Endodermal cell (in vitro differentiated cells): Measurements from ENCODE around the gene TPST1. TPM values are rescaled to one million over a fixed set of nuclear protein-coding genes. Genes with fewer than 3 reads are reported as not detected.

Experiments
- DNase-seq: peaks from one replicate; pipeline ENCODE4 v3.0.0-alpha.2; 2017
- H3K27ac ChIP-seq: 2 replicates; pipeline ENCODE4 v1.5.1; 2013; ENCODE audit warnings: mild to moderate bottlenecking, low read depth, low read length, moderate library complexity
- H3K27me3 ChIP-seq: 2 replicates; pipeline ENCODE4 v1.6.1; 2013; ENCODE audit warnings: mild to moderate bottlenecking, low read length, moderate library complexity; ENCODE audit not compliant: insufficient read depth, control insufficient read depth, poor library complexity, severe bottlenecking
- H3K36me3 ChIP-seq: 2 replicates; pipeline ENCODE4 v1.7.0; 2013; ENCODE audit warnings: mild to moderate bottlenecking, low read length, moderate library complexity; ENCODE audit not compliant: control insufficient read depth, insufficient read depth
- H3K4me1 ChIP-seq: one replicate; pipeline ENCODE4 v1.7.0; 2013; ENCODE audit warnings: low read length; ENCODE audit not compliant: control insufficient read depth, insufficient read depth
- H3K4me3 ChIP-seq: 2 replicates; pipeline ENCODE4 v1.5.1; 2013; ENCODE audit warnings: mild to moderate bottlenecking, low read length, moderate library complexity
- H3K9ac ChIP-seq: 2 replicates; pipeline ENCODE4 v1.6.1; 2013; ENCODE audit warnings: mild to moderate bottlenecking, low read length, moderate library complexity; ENCODE audit not compliant: poor library complexity, severe bottlenecking; ENCODE audit errors: extremely low read depth
- H3K9me3 ChIP-seq: 2 replicates; pipeline ENCODE4 v1.6.1; 2013; ENCODE audit warnings: mild to moderate bottlenecking, low read length, moderate library complexity; ENCODE audit not compliant: control insufficient read depth
- H3K27ac Mint-ChIP-seq: 2 replicates; pipeline ENCODE4 v1.8.0; 2020; ENCODE audit warnings: mixed read lengths
- H3K27me3 Mint-ChIP-seq: 2 replicates; pipeline ENCODE4 v1.8.0; 2021; ENCODE audit warnings: mild to moderate bottlenecking, mixed read lengths; ENCODE audit not compliant: insufficient read depth
- H3K36me3 Mint-ChIP-seq: 2 replicates; pipeline ENCODE4 v1.8.0; 2020; ENCODE audit warnings: low read depth, mixed read lengths
- H3K4me1 Mint-ChIP-seq: 2 replicates; pipeline ENCODE4 v1.8.0; 2020; ENCODE audit warnings: mixed read lengths
- H3K4me3 Mint-ChIP-seq: 2 replicates; pipeline ENCODE4 v1.8.0; 2020; ENCODE audit warnings: mild to moderate bottlenecking, moderate library complexity, mixed read lengths
- H3K9me3 Mint-ChIP-seq: 2 replicates; pipeline ENCODE4 v1.8.0; 2020; ENCODE audit warnings: mild to moderate bottlenecking, mixed read lengths
- WGBS, 2 experiments: methylation state at CpG; one replicate each; pipeline versions ENCODE4 v1.1.5 to v1.1.7; 2013; ENCODE audit warnings: missing lambda C conversion rate in 2 of 2, mixed read lengths in 1 of 2; ENCODE audit not compliant: insufficient coverage in 1 of 2, insufficient read length in 1 of 2; 5-methylcytosine and 5-hydroxymethylcytosine counted together
- total RNA-seq, 2 donors: library from RNA; stranded (reverse); fragmentation: NEBNext Ultra II Directional in 1 of 2; extraction: Animal tissue kit (Norgen Biotek cat#: 25700) in 1 of 2; gene quantifications; 2 replicates in 1 of 2; 3 replicates in 1 of 2; pipeline ENCODE4 v1.2.1, GENCODE V29; 2021
- TF ChIP-seq, protein P1 (sequence below): fragments of 200-600 bp; sonication (generic); conservative IDR thresholded peaks from 2 replicates; pipeline ENCODE4 v1.5.0; 2021; ENCODE audit warnings: antibody characterized with exemption, mild to moderate bottlenecking

The TPST1 gene
- total RNA-seq, 2 donors from 2014 or later = 38.3 to 43.8 TPM

DNA sequence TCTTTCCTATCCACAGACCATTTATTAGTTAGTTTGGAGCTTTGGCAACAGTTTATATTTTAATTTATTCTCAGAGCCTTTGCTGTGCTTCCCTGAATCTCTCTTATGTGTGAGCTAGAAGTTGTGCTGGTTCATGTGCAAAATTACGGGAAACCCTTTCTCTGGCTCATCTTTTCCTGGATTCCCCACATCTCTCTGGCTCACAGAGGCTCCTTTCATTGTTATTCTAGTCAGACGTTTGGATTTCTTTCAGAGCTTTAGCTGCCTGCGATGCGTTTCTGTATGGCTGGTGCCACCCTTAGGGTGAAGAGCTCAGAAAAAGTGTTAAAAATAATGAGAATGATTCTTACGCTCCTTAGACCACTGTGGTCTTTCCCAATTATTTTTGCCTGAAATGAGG lies 53.3 kb downstream of the TPST1 start:
- Mint-ChIP-seq H3K4me3 (no peak overlapping the region), H3K9me3 (peaks cover 2% of the 10 kb centered on the region), H3K27me3 (no peaks in the 10 kb centered on the region), H3K36me3 (peaks cover 7% of the 10 kb centered on the region), H3K4me1 (peaks cover 16% of the 10 kb centered on the region), H3K27ac (peak overlapping the region; percentile 3)
- Histone ChIP-seq H3K9me3 (peaks cover 4% of the 10 kb centered on the region), H3K4me1 (peaks cover 7% of the 10 kb centered on the region), H3K4me3 (no peak overlapping the region), H3K36me3 (peaks cover 7% of the 10 kb centered on the region), H3K27ac (no peak overlapping the region), H3K9ac (no peak overlapping the region), H3K27me3 (no peaks in the 10 kb centered on the region)
- no peak for DNase-seq
- TF ChIP-seq, protein P1, sequence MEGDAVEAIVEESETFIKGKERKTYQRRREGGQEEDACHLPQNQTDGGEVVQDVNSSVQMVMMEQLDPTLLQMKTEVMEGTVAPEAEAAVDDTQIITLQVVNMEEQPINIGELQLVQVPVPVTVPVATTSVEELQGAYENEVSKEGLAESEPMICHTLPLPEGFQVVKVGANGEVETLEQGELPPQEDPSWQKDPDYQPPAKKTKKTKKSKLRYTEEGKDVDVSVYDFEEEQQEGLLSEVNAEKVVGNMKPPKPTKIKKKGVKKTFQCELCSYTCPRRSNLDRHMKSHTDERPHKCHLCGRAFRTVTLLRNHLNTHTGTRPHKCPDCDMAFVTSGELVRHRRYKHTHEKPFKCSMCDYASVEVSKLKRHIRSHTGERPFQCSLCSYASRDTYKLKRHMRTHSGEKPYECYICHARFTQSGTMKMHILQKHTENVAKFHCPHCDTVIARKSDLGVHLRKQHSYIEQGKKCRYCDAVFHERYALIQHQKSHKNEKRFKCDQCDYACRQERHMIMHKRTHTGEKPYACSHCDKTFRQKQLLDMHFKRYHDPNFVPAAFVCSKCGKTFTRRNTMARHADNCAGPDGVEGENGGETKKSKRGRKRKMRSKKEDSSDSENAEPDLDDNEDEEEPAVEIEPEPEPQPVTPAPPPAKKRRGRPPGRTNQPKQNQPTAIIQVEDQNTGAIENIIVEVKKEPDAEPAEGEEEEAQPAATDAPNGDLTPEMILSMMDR = no peak
- 48 to 50% methylated on average over 5 of the region's 5 CpGs for WGBS, 2 experiments

DNA sequence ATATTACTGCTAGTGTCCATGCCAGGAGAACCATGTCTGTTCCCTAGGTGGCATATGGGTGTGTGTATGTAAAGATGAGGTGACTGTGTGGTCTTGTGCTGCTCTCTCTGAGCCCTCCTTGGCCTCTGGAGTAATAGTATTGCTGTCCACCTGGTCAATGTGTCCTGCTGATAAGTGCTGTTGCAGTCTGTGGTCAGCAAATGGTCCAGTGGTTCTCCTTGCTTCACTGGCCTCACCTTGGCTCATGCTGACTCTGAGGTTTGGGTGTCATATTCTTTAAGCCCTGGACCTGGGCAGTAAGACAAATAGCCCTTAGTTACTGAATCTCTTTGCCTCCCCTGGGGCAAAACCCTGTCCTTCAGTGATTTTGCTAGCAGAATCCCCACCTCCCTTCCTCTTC lies 56.8 kb downstream of the TPST1 start:
- peaks cover 7% of the 10 kb centered on the region for H3K4me1 ChIP-seq
- no peaks in the 10 kb centered on the region for H3K27me3 ChIP-seq
- H3K4me3 ChIP-seq = no peak overlapping the region
- TF ChIP-seq, protein P1 = no peak
- peaks cover 31% of the 10 kb centered on the region for H3K9me3 Mint-ChIP-seq
- H3K36me3 ChIP-seq = peaks cover 11% of the 10 kb centered on the region
- no peaks in the 10 kb centered on the region for H3K27me3 Mint-ChIP-seq
- H3K4me3 Mint-ChIP-seq = no peak overlapping the region
- no peak overlapping the region for H3K9ac ChIP-seq
- peaks cover 24% of the 10 kb centered on the region for H3K36me3 Mint-ChIP-seq
- no peak overlapping the region for H3K27ac Mint-ChIP-seq
- H3K27ac ChIP-seq = no peak overlapping the region
- peaks cover 39% of the 10 kb centered on the region for H3K9me3 ChIP-seq
- no peak for DNase-seq
- H3K4me1 Mint-ChIP-seq = peaks cover 16% of the 10 kb centered on the region

DNA sequence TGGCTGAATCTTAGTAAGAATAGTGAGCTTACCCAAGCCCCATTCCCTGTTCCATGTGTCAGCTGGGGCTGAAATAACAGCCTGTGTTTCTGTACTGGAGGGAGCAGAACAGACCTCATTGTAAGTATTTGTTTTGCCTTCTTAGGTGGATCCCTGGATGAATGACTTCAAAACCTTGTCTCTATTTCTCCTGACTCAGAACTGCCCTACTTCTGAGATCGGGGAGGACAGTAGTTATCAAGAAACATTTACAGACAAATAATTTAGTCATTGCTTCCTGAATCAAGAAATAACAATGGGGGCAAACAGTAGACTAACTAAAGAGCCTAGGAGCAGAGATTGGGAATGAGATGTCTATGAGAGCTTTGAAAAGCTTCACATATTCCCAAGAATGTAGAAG lies 58.8 kb downstream of the TPST1 start:
- no peaks in the 10 kb centered on the region for H3K4me1 ChIP-seq
- DNase-seq = no peak
- H3K27me3 ChIP-seq = no peaks in the 10 kb centered on the region
- WGBS, 2 experiments = 100% methylated on average over 1 of the region's 1 CpG; no CpG with 5 or more reads in 1 of the 2 experiments
- Mint-ChIP-seq H3K27me3 (no peaks in the 10 kb centered on the region), H3K4me1 (peaks cover 2% of the 10 kb centered on the region), H3K27ac (no peak overlapping the region), H3K36me3 (peaks cover 33% of the 10 kb centered on the region), H3K9me3 (peaks cover 31% of the 10 kb centered on the region), H3K4me3 (no peak overlapping the region)
- peaks cover 44% of the 10 kb centered on the region for H3K9me3 ChIP-seq
- no peak overlapping the region for H3K9ac ChIP-seq
- H3K4me3 ChIP-seq = no peak overlapping the region
- H3K36me3 ChIP-seq = peaks cover 17% of the 10 kb centered on the region
- no peak overlapping the region for H3K27ac ChIP-seq
- TF ChIP-seq, protein P1 = no peak
